HG03103 (cell line): ENCODE results near the gene AOC1.
"Not testable (repeated sequence)": the region's sequence is repeated elsewhere in the genome, so short reads cannot be mapped to it uniquely, and the experiment has no call there.

Experiments used
- ATAC-seq: cut with Tn5 transposase; IDR thresholded peaks from one replicate; pipeline ENCODE4 v1.9.1; 2021; ENCODE audit warnings: low read depth; ENCODE audit not compliant: unreplicated experiment

Gene AOC1

DNA sequence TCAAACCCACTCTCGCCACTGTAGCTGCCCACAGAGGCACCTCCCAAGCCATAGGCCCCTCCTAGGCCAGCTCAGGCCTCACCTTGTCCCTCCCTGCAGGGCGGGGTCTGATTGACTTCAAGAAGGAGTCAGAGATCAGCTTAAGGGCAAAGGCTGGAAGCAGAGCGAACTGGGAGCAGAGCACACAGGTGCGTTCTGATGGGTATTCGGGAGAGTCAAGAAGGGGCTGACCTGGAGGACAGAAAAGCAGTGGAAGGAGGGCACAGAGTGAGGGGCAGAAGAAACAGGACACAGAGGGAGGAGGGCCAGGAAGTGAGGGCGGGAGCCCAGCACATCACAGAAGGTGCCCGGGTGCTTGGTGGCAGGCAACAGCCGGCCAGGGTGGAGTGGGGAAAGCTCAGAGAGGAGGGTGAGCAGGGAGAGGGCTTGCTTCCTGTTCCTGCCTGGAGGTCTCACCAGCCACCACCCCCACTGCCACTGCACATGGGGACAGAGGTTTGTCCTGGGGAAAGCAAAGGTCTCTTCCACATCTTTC is at the start of gene AOC1:
TSS of gene AOC1 (plus strand) at position 147 of the 535 bp plus-strand sequence. CDS start 3,954 bp downstream, outside the sequence.
- ATAC-seq: no peak

DNA sequence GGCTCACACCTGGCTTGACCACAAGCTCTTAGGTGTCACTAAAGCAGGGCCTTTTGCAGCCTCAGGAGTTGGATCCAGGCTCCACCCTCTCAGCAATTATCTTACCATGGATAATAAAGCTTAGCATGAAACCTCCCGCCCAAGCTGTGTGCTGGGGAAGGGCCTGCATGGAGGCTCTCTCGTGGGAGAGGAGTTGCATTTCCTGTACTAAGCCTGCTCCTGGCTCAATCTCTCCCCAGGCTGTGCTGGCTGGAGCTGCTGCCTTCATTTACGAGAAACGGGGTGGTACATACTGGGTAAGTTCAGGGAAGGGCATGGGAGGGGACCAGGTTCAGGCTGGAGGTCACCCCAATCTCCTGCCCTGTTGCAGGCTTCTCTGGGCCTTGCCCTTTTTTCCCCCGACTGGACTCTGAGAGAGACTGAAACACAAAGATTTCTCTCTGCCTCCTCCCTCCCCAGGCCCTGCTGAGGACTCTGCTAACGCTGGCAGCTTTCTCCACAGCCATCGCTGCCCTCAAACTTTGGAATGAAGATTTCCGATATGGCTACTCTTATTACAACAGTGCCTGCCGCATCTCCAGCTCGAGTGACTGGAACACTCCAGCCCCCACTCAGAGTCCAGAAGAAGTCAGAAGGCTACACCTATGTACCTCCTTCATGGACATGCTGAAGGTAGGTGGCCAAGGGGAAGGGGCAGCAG is 49.0 kb upstream of the AOC1 start:
- ATAC-seq: no peak

DNA sequence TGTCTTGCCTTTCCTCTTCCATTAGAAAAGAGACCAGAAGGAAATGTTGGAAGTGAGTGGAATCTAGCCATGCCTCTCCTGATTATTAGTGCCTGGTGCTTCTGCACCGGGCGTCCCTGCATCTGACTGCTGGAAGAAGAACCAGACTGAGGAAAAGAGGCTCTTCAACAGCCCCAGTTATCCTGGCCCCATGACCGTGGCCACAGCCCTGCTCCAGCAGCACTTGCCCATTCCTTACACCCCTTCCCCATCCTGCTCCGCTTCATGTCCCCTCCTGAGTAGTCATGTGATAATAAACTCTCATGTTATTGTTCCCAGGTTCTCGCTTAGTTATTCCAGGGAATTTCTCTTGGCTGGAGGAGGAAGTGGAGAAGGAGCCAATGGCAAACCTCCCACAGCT is 47.5 kb upstream of the AOC1 start:
- ATAC-seq: no peak

- ATAC-seq: no peak
Measured at GRCh38 chr7:150805864-150806263, 46.5 kb upstream of the AOC1 start.

GRCh38 chr7:150806454-150806853 is 45.9 kb upstream of the AOC1 start:
- no peak for ATAC-seq

DNA sequence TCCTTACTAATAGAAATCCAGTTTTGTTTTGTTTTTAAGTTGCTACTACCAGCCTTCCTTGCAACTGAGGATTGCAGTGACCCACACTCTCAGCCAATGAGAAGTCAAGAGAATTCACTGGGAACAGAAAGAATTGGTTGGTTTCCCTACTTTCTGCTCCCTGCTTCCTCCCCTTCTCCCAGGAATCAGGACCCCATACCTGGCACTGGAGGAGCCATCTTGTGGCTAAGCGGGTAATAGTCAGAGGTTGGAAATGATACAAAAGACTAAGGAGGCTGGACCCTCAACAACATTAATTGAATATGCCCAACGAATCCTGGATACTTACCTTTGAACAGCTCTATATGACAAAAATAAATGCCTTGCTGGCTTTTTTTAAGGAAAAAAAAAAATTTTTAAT is 45.5 kb upstream of the AOC1 start:
- ATAC-seq: no peak

GRCh38 chr7:150807616-150808438 is 44.5 kb upstream of the AOC1 start:
- ATAC-seq: not testable (repeated sequence)

DNA sequence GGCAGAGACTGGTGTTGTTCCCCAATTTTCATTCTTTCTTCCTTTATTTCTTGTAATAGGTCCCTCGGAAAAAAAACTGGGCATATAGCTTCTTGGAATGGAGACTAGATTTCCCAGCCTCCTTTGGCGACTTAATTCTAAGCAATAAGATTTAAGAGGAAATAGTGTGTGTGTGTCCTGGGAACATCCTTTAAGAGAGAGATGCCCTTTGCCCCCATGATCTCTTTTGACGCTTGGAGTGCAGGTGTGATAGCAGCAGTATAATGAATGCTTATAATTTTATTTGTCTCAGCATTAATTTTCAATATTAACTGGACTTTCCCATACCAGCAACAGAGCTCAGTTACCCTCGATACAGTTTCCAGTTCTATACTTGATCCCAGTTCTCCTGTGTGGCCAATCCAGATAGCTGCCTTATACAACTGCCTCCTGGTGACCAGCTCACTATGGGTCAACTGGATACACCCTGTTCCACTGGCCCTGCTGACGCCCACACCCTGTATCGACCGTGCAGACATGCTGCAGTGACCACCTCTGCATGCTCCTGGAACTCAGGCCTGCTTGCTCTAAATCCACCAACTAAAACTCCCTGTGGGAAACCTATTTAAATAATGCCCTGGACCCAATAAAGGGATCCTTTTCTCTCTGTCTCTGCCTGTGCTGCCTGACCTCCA is 37.9 kb upstream of the AOC1 start:
- ATAC-seq: no peak

DNA sequence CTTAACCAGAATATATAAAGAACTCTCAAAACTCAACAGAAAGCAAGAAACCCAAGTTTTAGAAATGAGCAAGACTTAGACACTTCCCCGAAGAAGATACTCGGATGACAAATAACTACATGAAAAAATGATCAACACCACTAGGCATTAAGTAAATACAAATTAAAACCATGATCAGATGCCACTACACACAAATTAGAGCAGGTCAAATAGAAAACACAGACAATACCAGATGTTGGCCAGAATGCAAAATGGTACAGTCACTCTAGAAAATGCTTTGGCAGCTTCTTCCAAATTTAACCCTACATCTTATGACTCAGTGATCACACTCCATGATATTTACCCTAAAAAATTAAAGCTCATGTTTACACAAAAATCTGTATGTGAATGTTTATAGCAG is 33.3 kb upstream of the AOC1 start:
- ATAC-seq: no peak

- ATAC-seq: no peak
Measured at GRCh38 chr7:150820148-150820547, 32.2 kb upstream of the AOC1 start.

- ATAC-seq: no peak
Measured at GRCh38 chr7:150820578-150821198, 31.6 kb upstream of the AOC1 start.

DNA sequence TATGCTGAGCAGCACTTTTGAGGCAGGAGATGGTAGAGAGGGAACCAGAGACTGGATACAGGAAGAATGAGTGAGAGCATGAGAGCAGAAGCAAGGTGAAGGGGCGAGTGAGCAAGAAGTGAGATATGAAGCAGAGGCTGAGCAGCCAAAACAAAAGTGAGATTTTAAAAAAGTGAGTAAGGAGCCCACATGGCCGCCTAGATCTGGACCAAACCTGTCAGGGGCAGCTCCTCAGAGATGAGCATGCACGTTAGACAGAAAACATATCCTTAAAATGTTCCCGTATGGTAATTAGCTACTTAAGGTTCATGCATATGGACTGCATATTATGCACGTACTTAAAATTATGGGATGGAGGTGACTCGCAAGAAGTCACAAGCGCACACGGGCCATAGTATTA is 29.3 kb upstream of the AOC1 start:
- ATAC-seq: no peak

DNA sequence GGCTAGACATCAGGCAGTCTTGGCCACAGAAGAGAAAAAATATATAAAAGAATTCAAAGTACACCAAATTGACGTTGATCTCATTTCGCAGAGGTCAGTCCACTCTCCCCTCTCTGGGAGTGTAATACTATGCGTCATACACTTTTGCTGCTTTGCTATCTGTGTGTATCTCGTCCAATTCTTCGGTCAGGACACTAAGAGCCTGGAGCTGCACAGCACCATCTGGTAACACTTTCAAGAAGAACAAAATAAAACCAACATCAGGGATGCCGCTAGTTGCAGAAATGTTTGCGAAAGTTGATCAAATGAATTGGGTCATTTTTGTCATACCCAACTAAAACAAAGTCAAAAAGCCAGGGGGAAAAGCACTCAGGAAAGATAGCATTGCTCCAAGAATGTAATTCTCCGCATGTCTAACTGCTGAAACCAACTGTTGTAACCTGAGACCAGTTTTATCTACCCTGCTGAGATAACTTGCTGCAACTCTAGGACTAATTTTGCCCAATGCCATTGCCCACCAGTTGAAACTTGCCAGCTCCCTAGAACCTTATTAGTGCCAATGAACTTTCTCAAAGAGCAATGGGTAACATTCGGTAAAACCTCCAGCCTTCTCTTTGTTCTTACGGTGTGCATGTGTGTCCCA is 28.7 kb upstream of the AOC1 start:
- no peak for ATAC-seq

- ATAC-seq: no peak
Measured at GRCh38 chr7:150824379-150825177, 27.7 kb upstream of the AOC1 start.

DNA sequence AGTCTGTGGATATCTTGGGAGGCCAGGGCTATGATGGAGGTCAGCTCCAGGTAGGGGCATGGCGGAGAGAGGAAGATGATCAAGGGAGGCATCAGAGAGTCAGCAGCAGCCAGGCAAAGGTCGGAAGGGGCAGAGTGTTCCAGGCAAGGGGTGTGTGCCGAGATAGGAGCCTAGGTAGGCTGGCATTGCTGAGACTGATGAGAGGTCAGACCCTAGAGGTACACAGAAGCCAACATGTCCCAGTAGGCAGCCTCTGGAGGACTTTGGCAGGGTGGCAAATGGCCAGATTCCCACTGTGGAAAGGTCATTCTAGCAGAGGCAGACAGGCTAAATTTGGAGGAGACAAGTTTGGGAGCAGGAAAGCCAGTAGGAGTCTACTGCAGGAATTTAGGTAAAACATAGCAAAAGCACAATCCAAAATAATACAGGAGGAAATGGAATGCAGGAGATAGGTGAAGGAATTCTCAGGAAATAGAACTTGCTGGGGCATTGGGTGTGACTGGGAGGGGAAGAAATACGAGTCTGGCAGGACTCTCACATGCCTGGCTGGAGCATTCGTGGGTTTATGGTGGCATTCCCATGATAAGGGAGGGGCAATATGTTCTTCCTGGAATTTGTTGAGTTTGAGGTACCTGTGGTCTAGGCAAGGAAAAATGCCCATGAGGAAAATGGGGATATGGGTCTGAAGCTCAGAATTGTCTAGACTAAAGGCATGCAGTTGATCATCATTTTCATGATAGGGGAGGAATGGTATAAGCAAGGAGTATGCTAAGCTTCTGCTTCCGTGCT is 26.1 kb upstream of the AOC1 start:
- no peak for ATAC-seq

DNA sequence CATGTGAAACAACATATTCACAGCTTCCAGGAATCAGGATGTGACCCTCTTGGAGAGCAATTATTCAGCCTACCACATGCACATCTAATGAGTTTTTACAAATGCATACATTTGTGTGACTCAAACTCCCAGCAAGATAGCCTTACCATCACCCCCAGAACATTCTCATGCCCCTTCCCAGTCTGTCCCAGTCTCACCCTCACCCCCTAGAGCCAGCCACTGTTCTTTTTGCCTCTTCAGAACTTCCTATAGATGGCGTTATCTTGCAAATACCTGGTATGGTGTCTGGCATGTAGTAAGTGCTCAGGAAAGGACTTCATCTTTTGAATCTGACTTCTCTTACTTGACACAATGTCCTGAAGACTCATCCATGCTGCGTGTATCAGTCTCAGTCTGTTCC is 23.9 kb upstream of the AOC1 start:
- no peak for ATAC-seq

GRCh38 chr7:150829426-150829825 is 22.9 kb upstream of the AOC1 start:
- ATAC-seq: no peak

- no peak for ATAC-seq
Measured at GRCh38 chr7:150830937-150831336, 21.4 kb upstream of the AOC1 start.

- no peak for ATAC-seq
Measured at GRCh38 chr7:150831851-150832250, 20.5 kb upstream of the AOC1 start.
